GM21619 (cell line): ENCODE data around the gene RNASEL.
A peak's percentile ranks its signal among the peaks of the same experiment; 100 is the strongest.
"Not testable (repeated sequence)": the region's sequence is repeated elsewhere in the genome, so short reads cannot be mapped to it uniquely, and the experiment has no call there.

ENCODE experiments used
- ATAC-seq: cut with Tn5 transposase; IDR thresholded peaks from one replicate; pipeline ENCODE4 v1.9.1; 2021; ENCODE audit not compliant: unreplicated experiment

The RNASEL gene

GRCh38 chr1:182588500-182589396 lies at the start of gene RNASEL:
TSS of gene RNASEL (minus strand) at chr1:182589256. CDS start at chr1:182586806, 2,450 bp downstream.
- peak; percentile 91 for ATAC-seq

- ATAC-seq = no peak
Measured at GRCh38 chr1:182637769-182638168, 48.7 kb upstream of the RNASEL start.

GRCh38 chr1:182635871-182636270 lies 46.8 kb upstream of the RNASEL start:
- ATAC-seq = no peak

- ATAC-seq = no peak
Measured at GRCh38 chr1:182634306-182635072, 45.4 kb upstream of the RNASEL start.

- ATAC-seq = no peak
Measured at GRCh38 chr1:182633657-182634281, 44.7 kb upstream of the RNASEL start.

- no peak for ATAC-seq
Measured at GRCh38 chr1:182633031-182633430, 44.0 kb upstream of the RNASEL start.

GRCh38 chr1:182632441-182632857 lies 43.4 kb upstream of the RNASEL start:
- not testable (repeated sequence) for ATAC-seq

- ATAC-seq = no peak
Measured at GRCh38 chr1:182631954-182632353, 42.9 kb upstream of the RNASEL start.

GRCh38 chr1:182631053-182631677 lies 42.1 kb upstream of the RNASEL start:
- ATAC-seq = no peak

- ATAC-seq = no peak
Measured at GRCh38 chr1:182630586-182630985, 41.5 kb upstream of the RNASEL start.

- ATAC-seq = peak; percentile 56
Measured at GRCh38 chr1:182629499-182630096, 40.5 kb upstream of the RNASEL start.

GRCh38 chr1:182629080-182629479 lies 40.0 kb upstream of the RNASEL start:
- no peak for ATAC-seq

- ATAC-seq = no peak
Measured at GRCh38 chr1:182628657-182629056, 39.6 kb upstream of the RNASEL start.

- ATAC-seq = no peak
Measured at GRCh38 chr1:182627622-182628021, 38.6 kb upstream of the RNASEL start.

GRCh38 chr1:182626527-182626926 lies 37.5 kb upstream of the RNASEL start:
- no peak for ATAC-seq

- ATAC-seq = no peak
Measured at GRCh38 chr1:182625719-182626504, 36.9 kb upstream of the RNASEL start.

GRCh38 chr1:182625024-182625423 lies 36.0 kb upstream of the RNASEL start:
- ATAC-seq = no peak

GRCh38 chr1:182624577-182624976 lies 35.5 kb upstream of the RNASEL start:
- ATAC-seq = no peak

- ATAC-seq = peak; percentile 55
Measured at GRCh38 chr1:182622901-182623528, 34.0 kb upstream of the RNASEL start.
